Psoas muscle (tissue), 8 donors: Measurements from ENCODE around the gene CIAO2A. TPM values are rescaled to one million over a fixed set of nuclear protein-coding genes. Genes with fewer than 3 reads are reported as not detected.
"Not testable (repeated sequence)": the region's sequence is repeated elsewhere in the genome, so short reads cannot be mapped to it uniquely, and the experiment has no call there.

Experiments used
- ATAC-seq, 4 donors: fragments of 200-7000 bp; cut with Tn5 transposase; one replicate each; pipeline ENCODE4 v1.9.1; 2020; ENCODE audit warnings: moderate library complexity in 3 of 4, mild to moderate bottlenecking in 2 of 4
- DNase-seq, 2 donors: peaks; one replicate each; pipeline ENCODE4 v3.0.0-alpha.2; 2020
- H3K27ac ChIP-seq: fragments of 200-600 bp; one replicate; pipeline ENCODE4 v1.8.0; 2022
- H3K27me3 ChIP-seq, 3 donors: fragments of 200-600 bp in 1 of 3; one replicate each; pipeline versions ENCODE4 v1.6.1 to v1.8.0; 2013 to 2022; ENCODE audit warnings: low read length in 2 of 3, mild to moderate bottlenecking in 2 of 3, moderate library complexity in 1 of 3; ENCODE audit not compliant: insufficient read depth in 3 of 3
- H3K36me3 ChIP-seq, 2 donors: fragments of 200-600 bp in 1 of 2; one replicate each; pipeline versions ENCODE4 v1.6.1 to v1.8.0; 2013 to 2022; ENCODE audit warnings: low read depth in 1 of 2, mild to moderate bottlenecking in 1 of 2, moderate library complexity in 1 of 2; ENCODE audit not compliant: insufficient read depth in 1 of 2
- H3K4me1 ChIP-seq: fragments of 200-600 bp; one replicate; pipeline ENCODE4 v1.8.0; 2022
- H3K4me3 ChIP-seq: fragments of 200-600 bp; one replicate; pipeline ENCODE4 v1.8.0; 2022; ENCODE audit warnings: mild to moderate bottlenecking
- H3K9me3 ChIP-seq: fragments of 200-600 bp; one replicate; pipeline ENCODE4 v1.8.0; 2022
- CTCF ChIP-seq: fragments of 200-600 bp; IDR thresholded peaks from one replicate; pipeline ENCODE4 v1.8.0; 2022; ENCODE audit warnings: antibody characterized with exemption
- WGBS, 3 donors: extraction: QIAGEN DNeasy Blood & Tissue Kit; methylation state at CpG; one replicate each; pipeline versions ENCODE4 v1.1.6 to v1.1.7; 2013; 5-methylcytosine and 5-hydroxymethylcytosine counted together
- intact Hi-C, 2 donors: fragments of 100-400 bp; cut with DNase I; formaldehyde crosslinking; loops; one replicate each; pipeline versions ENCODE4 v1.11.0 to v1.14.2; 2022
- polyA plus RNA-seq, 3 donors: library from polyadenylated mRNA; stranded (reverse); fragments of 200-250 nt; gene quantifications; one replicate each; pipeline ENCODE4 v1.2.3, GENCODE V29; 2013
- total RNA-seq, 4 donors: library from RNA; stranded (reverse); fragmentation: NEBNext Ultra II Directional in 2 of 4; extraction: Animal tissue kit (Norgen Biotek cat#: 25700) in 2 of 4; gene quantifications; one replicate each; pipeline versions ENCODE4 v1.2.1 to v1.2.4, GENCODE V29; 2021 to 2023
- donor health status: healthy with polysubstance abuse.
- donor health status: DM: no; HTN: no; CAD: no; lungs with moderate emphysema.
- donor health status: Bipolar disorder and iron deficiency.
- donor health status: healthy.
- donor health status: DM: yes; HTN: yes; CAD: no.
- donor health status: DM: no; HTN: no; CAD: no.
- donor health status: DM: no; HTN: no; CAD: no.
- donor health status: DM: yes; HTN: yes; CAD: no.

Gene CIAO2A
- total and polyA plus RNA-seq, 7 donors, result 24.0 to 109 (median 73.5) TPM

- peak overlapping the region; percentile 97 for H3K27ac ChIP-seq
- DNase-seq (no peak), ATAC-seq (peak in 3 of 4 donors; percentile 17 to 36 (median 27))
- peaks cover 45% of the 10 kb centered on the region for H3K4me1 ChIP-seq
- H3K4me3 ChIP-seq, result peak overlapping the region; percentile 82
- intact Hi-C loops, result no loop called here
- no peaks in the 10 kb centered on the region for H3K9me3 ChIP-seq
- peaks cover 0 to 30% of the 10 kb centered on the region in 2 donors for H3K36me3 ChIP-seq
- no peak for TF ChIP-seq CTCF
- no peaks in the 10 kb centered on the region for H3K27me3 ChIP-seq
Measured at GRCh38 chr15:64092075-64092820, 1.4 kb downstream of the CIAO2A start.

DNA sequence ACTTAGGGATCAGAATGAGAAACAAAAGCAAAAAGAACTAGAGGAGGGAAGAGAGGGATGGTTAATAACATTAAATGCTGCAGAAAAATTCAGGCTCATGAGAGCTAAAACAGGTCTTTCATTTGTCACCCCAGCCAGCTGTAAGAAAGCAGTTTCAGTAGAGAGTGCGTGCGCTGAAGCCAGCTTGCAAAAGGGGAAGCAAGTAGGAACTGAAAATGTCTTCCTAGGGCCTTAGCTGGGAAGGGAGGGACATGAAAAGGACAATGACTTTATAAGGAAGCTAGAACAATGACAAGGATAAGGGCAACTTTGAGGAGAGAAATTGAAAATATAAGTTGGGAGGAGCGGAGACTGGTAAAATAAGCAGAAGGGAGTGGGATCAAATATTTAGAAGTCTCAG is 3.1 kb downstream of the CIAO2A start:
- DNase-seq (no peak), ATAC-seq (no peak)
- Histone ChIP-seq H3K27ac (peak overlapping the region; percentile 48), H3K4me1 (peaks cover 38% of the 10 kb centered on the region), H3K9me3 (no peaks in the 10 kb centered on the region), H3K36me3 (peaks cover 0 to 45% of the 10 kb centered on the region in 2 donors), H3K27me3 (no peaks in the 10 kb centered on the region), H3K4me3 (no peak overlapping the region)
- 66 to 81% (median 81%) methylated on average over 3 of the region's 3 CpGs for WGBS, 3 donors
- intact Hi-C loops, result no loop called here
- no peak for TF ChIP-seq CTCF

DNA sequence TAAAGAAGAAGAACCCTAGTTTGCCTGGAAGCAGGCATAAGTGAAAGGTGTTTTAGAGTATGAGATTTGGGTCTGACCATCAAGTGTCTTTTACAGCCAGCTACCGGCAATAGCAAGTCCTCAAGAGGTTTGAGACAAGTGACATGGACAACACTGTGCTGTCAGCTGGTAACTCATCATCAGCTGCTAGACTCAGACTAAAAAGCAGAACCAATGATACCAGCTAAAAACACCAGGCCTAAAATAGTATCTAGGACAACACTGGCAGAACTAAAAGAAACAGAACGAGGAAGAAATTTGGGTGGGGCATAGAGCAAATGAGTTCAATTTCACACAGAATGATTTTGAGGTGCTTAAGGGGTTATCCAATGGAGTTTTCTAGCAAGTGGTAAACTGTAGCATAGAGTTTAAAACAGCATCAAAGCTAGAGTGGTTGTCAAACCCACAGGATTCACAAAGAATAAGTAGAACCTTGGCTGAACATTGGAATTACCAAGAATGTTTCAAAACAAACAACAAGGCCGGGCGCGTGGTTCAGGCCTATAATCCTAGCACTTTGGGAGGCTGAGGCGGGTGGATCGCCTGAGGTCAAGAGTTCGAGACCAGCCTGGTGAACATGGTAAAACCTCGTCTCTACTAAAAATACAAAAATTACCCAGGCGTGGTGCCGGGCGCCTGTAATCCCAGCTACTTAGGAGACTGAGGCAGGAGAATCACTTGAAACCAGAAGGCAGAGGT is 3.9 kb downstream of the CIAO2A start:
- WGBS, 3 donors, result 73 to 80% (median 78%) methylated on average over 12 of the region's 12 CpGs
- no peak for ATAC-seq
- H3K4me3 ChIP-seq, result no peak overlapping the region
- H3K36me3 ChIP-seq, result peaks cover 0 to 53% of the 10 kb centered on the region in 2 donors
- no peaks in the 10 kb centered on the region for H3K27me3 ChIP-seq
- no peaks in the 10 kb centered on the region for H3K9me3 ChIP-seq
- peak overlapping the region; percentile 48 for H3K27ac ChIP-seq
- TF ChIP-seq CTCF, result no peak
- intact Hi-C loops, result no loop called here
- no peak for DNase-seq
- H3K4me1 ChIP-seq, result peaks cover 30% of the 10 kb centered on the region

GRCh38 chr15:64082757-64083156 is 10.9 kb downstream of the CIAO2A start:
- H3K27ac ChIP-seq, result no peak overlapping the region
- intact Hi-C loops, result no loop called here
- ATAC-seq, result no peak

GRCh38 chr15:64073496-64073895 is 20.1 kb downstream of the CIAO2A start:
- intact Hi-C loops, H3K4me3 ChIP-seq, ATAC-seq, H3K9me3 ChIP-seq, H3K27ac ChIP-seq, DNase-seq, H3K27me3 ChIP-seq: not testable (repeated sequence)
- WGBS, 3 donors, result 91 to 96% (median 94%) methylated on average over 2 of the region's 2 CpGs
- H3K36me3 ChIP-seq, result peaks cover 0 to 39% of the 10 kb centered on the region in 2 donors
- H3K4me1 ChIP-seq, result peaks cover 19% of the 10 kb centered on the region

More at GRCh38 chr15:64082757-64083156, 10.9 kb downstream of the CIAO2A start:
- no peak for TF ChIP-seq CTCF
- no peak for DNase-seq
- no peaks in the 10 kb centered on the region for H3K27me3 ChIP-seq
- H3K4me3 ChIP-seq, result no peak overlapping the region
- no peaks in the 10 kb centered on the region for H3K4me1 ChIP-seq
- WGBS, 3 donors, result 80 to 87% (median 84%) methylated on average over 3 of the region's 3 CpGs
- H3K36me3 ChIP-seq, result peaks cover 0 to 80% of the 10 kb centered on the region in 2 donors
- H3K9me3 ChIP-seq, result no peaks in the 10 kb centered on the region
